Loucy (cell line): ENCODE measurements around the gene SDK1.

Experiments
- H2AFZ ChIP-seq: fragments of 200-600 bp; sonication (generic); 2 replicates; pipeline ENCODE4 v1.6.0; 2016; ENCODE audit warnings: antibody characterized with exemption, mild to moderate bottlenecking, low read length, moderate library complexity
- H3F3A ChIP-seq: fragments of 200-600 bp; 2 replicates; pipeline ENCODE4 v1.6.0; 2016; ENCODE audit warnings: antibody characterized with exemption, low read depth, mild to moderate bottlenecking
- H3K27me3 ChIP-seq: fragments of 200-600 bp; sonication (generic); 2 replicates; pipeline ENCODE4 v1.6.1; 2014; ENCODE audit warnings: low read length, mild to moderate bottlenecking; ENCODE audit not compliant: insufficient read depth, poor library complexity, severe bottlenecking
- H3K36me3 ChIP-seq: fragments of 200-600 bp; sonication (generic); 2 replicates; pipeline ENCODE4 v1.6.1; 2016; ENCODE audit warnings: low read length; ENCODE audit not compliant: insufficient read depth
- H3K4me1 ChIP-seq: fragments of 200-600 bp; sonication (generic); 2 replicates; pipeline ENCODE4 v1.5.1; 2014; ENCODE audit warnings: low read length, mild to moderate bottlenecking; ENCODE audit not compliant: insufficient read depth, poor library complexity, severe bottlenecking
- H3K4me2 ChIP-seq: fragments of 200-600 bp; sonication (generic); 2 replicates; pipeline ENCODE4 v1.6.0; 2014; ENCODE audit warnings: antibody characterized with exemption, low read length, low read depth, mild to moderate bottlenecking; ENCODE audit not compliant: poor library complexity, severe bottlenecking
- H3K4me3 ChIP-seq: fragments of 200-600 bp; sonication (generic); 2 replicates; pipeline ENCODE4 v1.5.1; 2014; ENCODE audit warnings: low read length, mild to moderate bottlenecking, mixed read lengths; ENCODE audit not compliant: poor library complexity, severe bottlenecking
- H3K79me2 ChIP-seq: fragments of 200-600 bp; sonication (generic); 2 replicates; pipeline ENCODE4 v1.6.1; 2014; ENCODE audit warnings: low read length; ENCODE audit not compliant: insufficient read depth
- H3K9ac ChIP-seq: fragments of 200-600 bp; sonication (generic); 2 replicates; pipeline ENCODE4 v1.6.0; 2014; ENCODE audit warnings: mild to moderate bottlenecking, low read depth, low read length, moderate library complexity; ENCODE audit not compliant: poor library complexity, severe bottlenecking
- H3K9me2 ChIP-seq: fragments of 200-600 bp; sonication (generic); replicated peaks from 2 replicates; pipeline ENCODE4 v1.6.1; 2016; ENCODE audit warnings: low read depth, low read length, mixed read lengths
- H3K9me3 ChIP-seq: fragments of 200-600 bp; sonication (generic); 2 replicates; pipeline ENCODE4 v1.6.1; 2014; ENCODE audit warnings: mild to moderate bottlenecking, antibody characterized with exemption, low read length, low read depth; ENCODE audit not compliant: insufficient read depth
- H4K20me1 ChIP-seq: fragments of 200-600 bp; sonication (generic); 2 replicates; pipeline ENCODE4 v1.6.0; 2014; ENCODE audit warnings: antibody characterized with exemption, low read length, mild to moderate bottlenecking; ENCODE audit not compliant: insufficient read depth, poor library complexity, severe bottlenecking
- EZH2phosphoT487 ChIP-seq: fragments of 200-600 bp; IDR thresholded peaks from 2 replicates; pipeline ENCODE4 v1.6.1; 2018; ENCODE audit warnings: antibody characterized with exemption, mild to moderate bottlenecking, moderate library complexity, borderline replicate concordance
- TF ChIP-seq, protein P1 (sequence below): fragments of 200-600 bp; sonication (generic); conservative IDR thresholded peaks from 2 replicates; pipeline ENCODE4 v1.5.1; 2014; ENCODE audit warnings: mild to moderate bottlenecking, antibody characterized with exemption, low read length

The SDK1 gene

DNA sequence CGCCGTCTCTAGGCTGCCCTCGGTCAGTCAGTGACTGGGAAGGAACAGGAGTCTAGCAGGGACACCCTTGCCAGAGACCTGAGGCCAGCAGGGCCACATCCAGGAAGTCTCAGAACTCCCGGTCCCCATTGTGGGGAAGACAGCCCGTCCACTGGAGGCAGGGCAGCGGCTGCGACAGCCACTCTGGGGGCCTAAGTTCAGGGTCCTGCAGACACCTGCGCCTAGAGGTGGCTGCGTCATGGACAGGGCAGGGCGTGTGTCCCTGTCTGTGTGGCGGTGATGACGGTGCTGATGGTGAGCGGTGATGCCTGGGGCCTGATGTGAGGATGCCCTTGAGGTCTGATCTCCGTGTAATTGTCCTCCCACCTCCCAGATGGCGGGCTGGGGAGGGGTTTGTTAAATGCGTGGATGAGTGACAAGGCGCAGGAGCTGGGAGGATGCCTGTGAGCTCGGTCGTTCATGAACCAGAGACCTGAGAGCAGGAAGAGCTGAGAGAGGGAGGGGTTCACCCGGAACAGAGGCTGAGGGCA is 843.2 kb downstream of the SDK1 start:
- Histone ChIP-seq H4K20me1 (no peaks in the 10 kb centered on the region), H3K4me1 (no peaks in the 10 kb centered on the region), H3K4me3 (no peak overlapping the region), H3K4me2 (no peak overlapping the region), H3K36me3 (no peaks in the 10 kb centered on the region), H3K9me3 (peaks cover 2% of the 10 kb centered on the region; the same call in 1 of the 2 replicates), H2AFZ (no peak overlapping the region), H3K9ac (no peak overlapping the region), H3K79me2 (no peaks in the 10 kb centered on the region), H3F3A (no peaks in the 10 kb centered on the region), H3K9me2 (no peaks in the 10 kb centered on the region), H3K27me3 (no peaks in the 10 kb centered on the region)
- TF ChIP-seq, protein P1, sequence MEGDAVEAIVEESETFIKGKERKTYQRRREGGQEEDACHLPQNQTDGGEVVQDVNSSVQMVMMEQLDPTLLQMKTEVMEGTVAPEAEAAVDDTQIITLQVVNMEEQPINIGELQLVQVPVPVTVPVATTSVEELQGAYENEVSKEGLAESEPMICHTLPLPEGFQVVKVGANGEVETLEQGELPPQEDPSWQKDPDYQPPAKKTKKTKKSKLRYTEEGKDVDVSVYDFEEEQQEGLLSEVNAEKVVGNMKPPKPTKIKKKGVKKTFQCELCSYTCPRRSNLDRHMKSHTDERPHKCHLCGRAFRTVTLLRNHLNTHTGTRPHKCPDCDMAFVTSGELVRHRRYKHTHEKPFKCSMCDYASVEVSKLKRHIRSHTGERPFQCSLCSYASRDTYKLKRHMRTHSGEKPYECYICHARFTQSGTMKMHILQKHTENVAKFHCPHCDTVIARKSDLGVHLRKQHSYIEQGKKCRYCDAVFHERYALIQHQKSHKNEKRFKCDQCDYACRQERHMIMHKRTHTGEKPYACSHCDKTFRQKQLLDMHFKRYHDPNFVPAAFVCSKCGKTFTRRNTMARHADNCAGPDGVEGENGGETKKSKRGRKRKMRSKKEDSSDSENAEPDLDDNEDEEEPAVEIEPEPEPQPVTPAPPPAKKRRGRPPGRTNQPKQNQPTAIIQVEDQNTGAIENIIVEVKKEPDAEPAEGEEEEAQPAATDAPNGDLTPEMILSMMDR, result no peak
- TF ChIP-seq EZH2phosphoT487, result no peak

GRCh38 chr7:4144811-4145510 is 843.9 kb downstream of the SDK1 start:
- H3K4me1 ChIP-seq, result no peaks in the 10 kb centered on the region
- TF ChIP-seq, protein P1, result no peak
- no peak for TF ChIP-seq EZH2phosphoT487
- no peak overlapping the region for H3K4me2 ChIP-seq
- H4K20me1 ChIP-seq, result no peaks in the 10 kb centered on the region
- H3K4me3 ChIP-seq, result no peak overlapping the region
- H3K36me3 ChIP-seq, result no peaks in the 10 kb centered on the region
- no peaks in the 10 kb centered on the region for H3K9me2 ChIP-seq
- H3F3A ChIP-seq, result no peaks in the 10 kb centered on the region
- H3K9me3 ChIP-seq, result peaks cover 6% of the 10 kb centered on the region; the same call in 1 of the 2 replicates
- H3K79me2 ChIP-seq, result no peaks in the 10 kb centered on the region
- H2AFZ ChIP-seq, result no peak overlapping the region
- no peak overlapping the region for H3K9ac ChIP-seq
- H3K27me3 ChIP-seq, result no peaks in the 10 kb centered on the region

DNA sequence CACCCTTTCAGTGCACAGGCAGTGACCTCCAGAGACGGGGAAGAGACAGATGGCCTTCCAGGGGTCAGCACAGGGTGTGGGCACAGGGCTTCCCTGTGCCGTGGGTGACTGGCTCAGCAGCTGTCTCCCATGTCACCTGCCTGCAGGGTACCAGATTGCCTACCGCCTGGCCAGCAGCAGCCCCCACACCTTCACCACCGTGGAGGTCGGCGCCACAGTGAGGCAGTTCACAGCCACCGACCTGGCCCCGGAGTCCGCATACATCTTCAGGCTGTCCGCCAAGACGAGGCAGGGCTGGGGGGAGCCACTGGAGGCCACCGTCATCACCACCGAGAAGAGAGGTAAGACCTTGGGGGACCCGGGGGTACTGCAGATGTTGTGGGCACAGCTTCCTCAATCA is 844.5 kb downstream of the SDK1 start:
- no peaks in the 10 kb centered on the region for H3K4me1 ChIP-seq
- TF ChIP-seq, protein P1, result no peak
- no peak for TF ChIP-seq EZH2phosphoT487
- no peaks in the 10 kb centered on the region for H3F3A ChIP-seq
- no peaks in the 10 kb centered on the region for H4K20me1 ChIP-seq
- peaks cover 12% of the 10 kb centered on the region; the same call in 1 of the 2 replicates for H3K9me3 ChIP-seq
- H3K4me2 ChIP-seq, result no peak overlapping the region
- H3K36me3 ChIP-seq, result no peaks in the 10 kb centered on the region
- no peak overlapping the region for H3K4me3 ChIP-seq
- H2AFZ ChIP-seq, result no peak overlapping the region
- no peaks in the 10 kb centered on the region for H3K9me2 ChIP-seq
- H3K79me2 ChIP-seq, result no peaks in the 10 kb centered on the region
- H3K27me3 ChIP-seq, result no peaks in the 10 kb centered on the region
- H3K9ac ChIP-seq, result no peak overlapping the region
